HK-2 (cell line): ENCODE measurements around the gene CFAP97.
A peak's percentile ranks its signal among the peaks of the same experiment; 100 is the strongest.
"Not testable (repeated sequence)": the region's sequence is repeated elsewhere in the genome, so short reads cannot be mapped to it uniquely, and the experiment has no call there.

Source experiments
- DNase-seq: peaks from one replicate; pipeline ENCODE4 v3.0.0-alpha.2; 2018; ENCODE audit not compliant: unreplicated experiment

The CFAP97 gene

DNA sequence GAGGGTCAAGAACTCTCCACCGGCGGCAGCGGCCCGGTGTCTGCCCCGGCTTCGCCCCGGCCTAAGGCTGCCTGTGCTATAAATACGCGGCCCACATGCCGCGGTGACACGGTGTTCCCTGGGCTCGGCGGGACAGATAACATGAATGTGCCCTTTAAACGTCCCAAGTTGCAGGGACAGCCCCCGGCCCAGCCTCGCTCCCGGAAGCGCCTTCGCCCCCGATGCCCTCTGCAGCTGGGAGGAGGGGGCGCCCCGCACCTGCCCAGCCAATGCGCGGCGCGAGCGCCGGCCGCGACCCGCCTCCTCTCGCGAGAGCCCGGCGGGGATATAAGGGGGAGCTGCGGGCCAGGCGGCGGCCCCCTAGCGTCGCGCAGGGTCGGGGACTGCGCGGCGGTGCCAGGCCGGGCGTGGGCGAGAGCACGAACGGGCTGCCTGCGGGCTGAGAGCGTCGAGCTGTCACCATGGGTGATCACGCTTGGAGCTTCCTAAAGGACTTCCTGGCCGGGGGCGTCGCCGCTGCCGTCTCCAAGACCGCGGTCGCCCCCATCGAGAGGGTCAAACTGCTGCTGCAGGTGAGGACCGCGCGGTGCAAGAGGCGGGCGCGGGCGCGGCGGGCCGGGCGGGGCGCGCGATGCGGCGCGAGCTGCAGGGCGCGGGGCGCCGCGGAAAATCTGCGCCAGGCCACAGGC is 60.7 kb downstream of the CFAP97 start, which contains the start of gene SLC25A4:
Gene SLC25A4, plus strand, starts transcription at position 355 of the 689 bp plus-strand sequence. Its CDS starts 107 bp downstream, at position 462.
- DNase-seq, result peak; percentile 89

- no peak for DNase-seq
These were observed 61.3 kb downstream of the CFAP97 start for GRCh38 chr4:185142564-185142911.

- no peak for DNase-seq
These were observed 62.0 kb downstream of the CFAP97 start for GRCh38 chr4:185141777-185142176.

GRCh38 chr4:185139736-185140135 is 64.1 kb downstream of the CFAP97 start:
- DNase-seq, result no peak

DNA sequence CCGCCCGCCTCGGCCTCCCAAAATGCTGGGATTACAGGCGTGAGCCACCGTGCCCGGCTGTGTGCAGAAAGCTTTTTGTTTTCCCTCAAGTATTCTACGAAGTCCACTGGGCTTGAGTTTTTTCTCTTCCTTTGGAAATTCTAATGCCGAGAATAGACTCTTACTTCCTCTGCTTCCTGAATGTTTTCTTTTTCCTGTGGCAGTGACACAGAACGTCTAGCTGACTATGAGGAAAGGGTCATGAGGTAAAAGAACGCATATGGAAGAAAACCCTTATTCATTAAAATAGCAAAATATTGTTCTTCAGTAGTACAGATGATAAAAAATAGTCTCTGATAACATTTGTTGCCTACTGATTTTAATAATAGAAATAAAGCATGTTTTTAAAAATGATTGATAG is 65.6 kb downstream of the CFAP97 start:
- no peak for DNase-seq

- DNase-seq, result no peak
These were observed 66.4 kb downstream of the CFAP97 start for GRCh38 chr4:185137233-185137925.

DNA sequence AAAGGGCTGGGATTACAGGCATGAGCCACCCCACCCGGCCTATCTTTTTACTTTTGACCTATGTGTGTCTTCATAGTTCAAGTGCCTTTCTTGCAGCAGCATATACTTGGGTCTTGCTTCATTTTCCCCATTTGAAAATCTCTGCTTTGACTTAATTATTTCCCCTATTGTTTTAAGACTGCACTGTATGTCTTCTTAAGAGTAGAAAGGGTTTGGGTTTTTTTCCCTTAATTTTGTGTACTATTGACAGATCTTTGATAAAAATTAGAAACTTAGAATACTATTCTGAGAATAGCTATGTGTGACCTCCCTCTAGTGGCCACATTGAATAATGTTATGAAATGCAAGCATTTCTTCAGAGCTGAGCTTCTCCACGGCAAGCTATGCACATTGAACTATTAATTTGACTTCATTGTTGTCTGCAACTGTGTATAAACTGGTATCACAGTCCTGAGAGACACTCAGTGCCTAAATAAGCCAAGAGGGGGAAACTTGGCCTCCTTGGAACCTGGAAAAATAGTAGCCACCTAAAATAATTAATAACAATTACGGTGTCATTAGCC is 69.4 kb downstream of the CFAP97 start:
- no peak for DNase-seq

GRCh38 chr4:185128272-185129119 is 75.3 kb downstream of the CFAP97 start:
- peak; percentile 17 for DNase-seq

DNA sequence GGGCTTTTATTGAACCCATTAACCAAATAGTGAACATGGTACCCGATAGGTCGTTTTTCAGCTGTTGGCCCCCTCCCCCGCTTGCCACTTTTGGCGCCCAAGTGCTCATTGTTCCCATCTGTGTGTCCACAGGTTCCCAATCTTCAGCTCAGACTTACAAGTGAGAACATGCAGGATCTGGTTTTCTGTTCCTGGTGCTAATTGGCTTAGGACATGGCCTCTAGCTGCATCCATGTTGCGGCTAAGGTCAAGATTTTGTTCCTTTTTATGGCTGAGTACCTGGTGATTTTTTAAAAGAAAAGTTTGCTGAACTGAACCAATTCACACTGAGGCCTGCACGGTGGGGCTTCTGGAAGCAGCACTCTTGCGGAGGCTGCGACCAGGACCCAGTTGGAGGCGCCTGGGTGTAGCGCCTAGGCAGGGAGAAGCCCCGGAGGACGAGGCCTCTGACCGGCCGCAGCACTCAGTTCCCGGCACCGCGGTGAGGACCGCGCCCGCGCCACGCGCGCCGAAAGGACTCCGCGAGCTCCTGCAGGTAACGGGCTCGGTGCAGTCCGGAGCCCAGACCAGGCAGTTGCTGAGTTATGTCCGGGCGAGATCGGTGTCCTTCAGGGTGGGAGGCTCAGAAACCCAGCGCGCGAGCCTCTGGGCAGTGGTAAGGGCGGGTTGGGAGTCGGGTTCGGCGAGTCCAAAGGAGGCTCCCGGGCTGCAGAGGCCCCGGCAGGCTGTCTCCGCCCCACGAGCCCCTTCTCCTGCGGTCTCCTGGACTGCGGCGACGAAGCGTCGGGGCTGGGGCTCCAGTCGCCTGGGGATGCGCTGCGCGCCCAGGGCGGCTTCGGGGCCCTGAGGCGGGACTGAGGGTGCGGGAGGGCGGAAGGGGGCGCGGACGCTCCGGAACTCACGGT is 76.5 kb downstream of the CFAP97 start:
- DNase-seq, result no peak

DNA sequence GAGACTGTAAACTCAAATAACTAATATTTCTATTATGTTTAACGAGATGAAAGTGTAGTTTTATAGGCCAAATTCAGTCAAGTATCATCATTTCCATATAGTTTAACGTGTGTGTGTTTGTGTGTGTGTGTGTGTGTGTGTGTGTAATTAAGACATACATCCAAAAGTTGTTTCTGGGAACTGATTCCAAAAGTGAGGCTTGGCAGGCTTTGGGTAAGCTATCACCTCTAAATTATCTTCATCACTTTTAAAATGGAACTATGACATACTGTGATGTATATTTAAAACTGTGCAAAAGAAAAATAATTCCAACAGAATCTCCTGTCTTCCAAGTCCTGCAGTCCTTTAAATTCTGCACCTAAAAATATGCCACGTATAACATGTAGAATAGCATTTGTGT is 79.8 kb downstream of the CFAP97 start:
- no peak for DNase-seq

DNA sequence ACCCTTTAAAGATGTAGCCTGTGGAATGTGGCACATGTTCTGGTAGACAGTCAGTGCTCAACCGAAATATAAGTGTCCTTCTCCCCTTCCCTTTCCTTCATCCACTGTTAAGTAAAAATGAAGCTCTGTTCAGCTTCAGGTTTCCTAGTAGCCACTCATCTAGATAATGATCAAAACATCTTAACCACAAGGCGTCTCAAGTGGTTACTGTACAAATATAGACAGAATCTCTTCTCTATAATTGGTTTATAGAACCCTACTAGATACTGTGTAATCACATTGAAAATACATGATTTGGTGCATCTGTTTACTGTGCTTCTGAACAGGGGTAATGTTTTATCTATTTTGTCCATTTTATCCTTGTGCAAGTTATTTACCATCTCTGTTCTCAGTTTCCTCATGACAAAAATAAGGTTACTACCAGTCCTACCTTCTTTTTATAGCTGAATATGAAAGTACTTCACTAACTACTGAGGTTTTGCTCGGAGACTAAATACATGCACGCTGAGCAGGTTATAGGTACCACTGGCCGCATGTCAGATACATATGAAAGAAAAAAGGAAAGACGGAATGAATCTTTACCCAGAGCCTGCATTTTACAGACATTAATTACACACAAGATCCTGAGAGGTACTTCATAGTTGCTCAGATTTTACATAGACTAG is 81.0 kb downstream of the CFAP97 start:
- DNase-seq, result no peak

DNA sequence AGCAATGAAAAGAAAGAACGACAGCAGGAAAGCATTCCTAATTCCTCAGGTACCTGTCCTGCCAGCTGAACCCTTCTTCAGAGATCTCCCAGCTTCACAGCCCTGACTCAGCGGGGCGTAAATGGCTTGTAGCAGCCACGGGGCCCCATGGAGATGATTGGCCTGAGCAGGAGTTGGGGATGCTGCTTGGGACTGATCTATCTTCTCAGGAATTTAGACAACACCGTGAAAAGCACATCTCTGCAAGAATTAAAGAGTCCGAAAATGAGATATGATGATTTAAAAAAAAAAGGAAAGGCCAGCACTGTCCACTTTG is 83.2 kb downstream of the CFAP97 start:
- no peak for DNase-seq

- DNase-seq, result no peak
These were observed 83.7 kb downstream of the CFAP97 start for GRCh38 chr4:185119927-185120630.

GRCh38 chr4:185119467-185119866 is 84.3 kb downstream of the CFAP97 start:
- not testable (repeated sequence) for DNase-seq

- no peak for DNase-seq
These were observed 84.9 kb downstream of the CFAP97 start for GRCh38 chr4:185118876-185119275.

DNA sequence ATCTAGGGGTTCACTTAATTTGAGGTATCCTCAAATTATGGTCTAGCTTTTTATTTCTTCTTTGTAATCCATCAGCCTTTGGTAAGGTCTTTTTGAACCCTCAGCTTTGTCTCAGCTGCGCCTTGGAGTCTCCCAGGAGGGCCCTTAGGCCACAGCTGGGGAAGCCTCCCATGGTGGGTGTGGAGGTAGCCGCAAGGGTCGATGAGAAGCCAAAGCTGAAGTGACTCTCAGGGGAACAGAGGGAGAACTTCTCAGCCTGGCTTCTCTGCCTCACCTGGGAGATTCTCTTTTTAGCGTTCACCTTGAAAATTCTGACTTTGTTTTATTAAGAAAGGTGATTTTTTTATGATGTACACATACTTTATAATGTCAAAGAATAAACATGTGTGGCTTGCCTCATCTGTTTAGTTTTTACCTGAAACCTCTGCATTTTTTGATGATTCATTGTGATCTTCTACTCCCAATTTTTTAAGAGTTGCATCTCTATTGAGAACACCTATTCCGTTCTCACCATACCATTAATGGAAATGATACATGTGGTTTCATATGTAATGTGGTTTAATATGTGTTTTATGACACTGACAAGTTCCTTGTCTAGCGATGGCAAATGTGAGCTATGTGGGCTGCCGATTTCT is 86.4 kb downstream of the CFAP97 start:
- no peak for DNase-seq

- no peak for DNase-seq
These were observed 88.0 kb downstream of the CFAP97 start for GRCh38 chr4:185115827-185116232.

GRCh38 chr4:185113340-185113739 is 90.5 kb downstream of the CFAP97 start:
- no peak for DNase-seq

GRCh38 chr4:185112104-185112503 is 91.7 kb downstream of the CFAP97 start:
- DNase-seq, result peak; percentile 44

DNA sequence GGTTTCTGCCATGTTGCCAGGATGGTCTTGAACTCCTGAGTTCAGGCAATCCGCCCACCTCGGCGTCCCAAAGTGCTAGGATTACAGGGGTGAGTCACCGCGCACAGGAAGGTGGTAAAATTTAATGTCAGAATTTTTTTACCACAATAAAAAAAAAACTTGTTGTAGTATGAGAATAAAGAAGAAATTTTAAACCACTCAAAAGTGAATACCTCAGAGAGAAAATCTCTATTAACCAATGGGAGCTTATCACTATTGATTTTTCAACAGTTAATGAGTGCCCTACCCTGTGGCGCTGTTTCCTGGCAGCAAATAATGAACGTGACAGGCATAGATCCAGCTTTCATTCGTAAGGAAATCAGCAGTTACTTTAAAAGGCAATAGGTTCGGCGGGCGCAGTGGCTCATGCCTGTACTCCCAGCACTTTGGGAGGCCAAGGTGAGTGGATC is 93.4 kb downstream of the CFAP97 start:
- DNase-seq, result no peak
